Astrocyte (in vitro differentiated cells and primary cell): ENCODE data around the gene TTLL9. TPM values are rescaled to one million over a fixed set of nuclear protein-coding genes. Genes with fewer than 3 reads are reported as not detected.

Experiments used
- DNase-seq: peaks from one replicate; pipeline ENCODE4 v3.0.0-alpha.2; 2010; ENCODE audit warnings: low read depth
- FAIRE-seq: peaks from 2 replicates; lab custom pipeline; 2011; peaks lifted over from hg19 to GRCh38; lab: Jason Lieb, UNC
- H2AFZ ChIP-seq: 2 replicates; pipeline ENCODE4 v1.6.0; 2012; ENCODE audit warnings: low read depth, low read length, inconsistent platforms
- H3K27ac ChIP-seq: 2 replicates; pipeline ENCODE4 v1.5.1; 2011; ENCODE audit warnings: low read depth, low read length, inconsistent platforms
- H3K27me3 ChIP-seq: 2 replicates; pipeline ENCODE4 v1.6.0; 2011; ENCODE audit warnings: low read length, inconsistent platforms; ENCODE audit not compliant: insufficient read depth
- H3K36me3 ChIP-seq: 2 replicates; pipeline ENCODE4 v1.5.1; 2011; ENCODE audit warnings: low read length, inconsistent platforms; ENCODE audit not compliant: insufficient read depth
- H3K4me1 ChIP-seq: 2 replicates; pipeline ENCODE4 v1.5.1; 2011; ENCODE audit warnings: low read length, inconsistent platforms; ENCODE audit not compliant: insufficient read depth
- H3K4me2 ChIP-seq: 2 replicates; pipeline ENCODE4 v1.6.0; 2012; ENCODE audit warnings: low read length, inconsistent platforms
- H3K4me3 ChIP-seq: 2 replicates; pipeline ENCODE4 v1.5.1; 2011; ENCODE audit warnings: low read depth, mild to moderate bottlenecking, low read length, inconsistent platforms; ENCODE audit not compliant: insufficient read depth
- H3K79me2 ChIP-seq: 2 replicates; pipeline ENCODE4 v1.6.0; 2012; ENCODE audit warnings: mild to moderate bottlenecking, low read length, inconsistent platforms; ENCODE audit not compliant: insufficient read depth
- H3K9ac ChIP-seq: 2 replicates; pipeline ENCODE4 v1.6.0; 2012; ENCODE audit warnings: mild to moderate bottlenecking, low read length, inconsistent platforms
- H3K9me3 ChIP-seq: 2 replicates; pipeline ENCODE4 v1.5.1; 2012; ENCODE audit warnings: low read depth, mild to moderate bottlenecking, low read length, inconsistent platforms; ENCODE audit not compliant: insufficient read depth
- H4K20me1 ChIP-seq: 2 replicates; pipeline ENCODE4 v1.6.0; 2012; ENCODE audit warnings: low read length, inconsistent platforms; ENCODE audit not compliant: insufficient read depth
- H3K27ac Mint-ChIP-seq: one replicate; pipeline ENCODE4 v1.8.0; 2021; ENCODE audit warnings: mild to moderate bottlenecking, mixed read lengths; ENCODE audit not compliant: unreplicated experiment
- H3K27me3 Mint-ChIP-seq: one replicate; pipeline ENCODE4 v1.8.0; 2021; ENCODE audit warnings: low read depth, mixed read lengths; ENCODE audit not compliant: unreplicated experiment
- H3K36me3 Mint-ChIP-seq: one replicate; pipeline ENCODE4 v1.8.0; 2021; ENCODE audit warnings: low read depth, mixed read lengths; ENCODE audit not compliant: unreplicated experiment
- H3K4me1 Mint-ChIP-seq: one replicate; pipeline ENCODE4 v1.8.0; 2021; ENCODE audit warnings: low read depth, mixed read lengths; ENCODE audit not compliant: unreplicated experiment
- H3K4me3 Mint-ChIP-seq: one replicate; pipeline ENCODE4 v1.8.0; 2021; ENCODE audit warnings: mild to moderate bottlenecking, moderate library complexity, mixed read lengths; ENCODE audit not compliant: unreplicated experiment
- H3K9me3 Mint-ChIP-seq: one replicate; pipeline ENCODE4 v1.8.0; 2021; ENCODE audit warnings: mild to moderate bottlenecking, mixed read lengths; ENCODE audit not compliant: unreplicated experiment
- EZH2 ChIP-seq: IDR thresholded peaks from 2 replicates; pipeline ENCODE4 v1.6.1; 2012; ENCODE audit warnings: mild to moderate bottlenecking, low read length, inconsistent platforms; ENCODE audit not compliant: insufficient read depth
- total RNA-seq: library from RNA; stranded (reverse); gene quantifications from 2 replicates; pipeline ENCODE4 v1.2.1, GENCODE V29; 2021
- TF ChIP-seq, protein P1 (sequence below): IDR thresholded peaks from 2 replicates; pipeline ENCODE4 v1.5.1; 2011; ENCODE audit warnings: low read depth, mild to moderate bottlenecking, inconsistent platforms, low read length, moderate library complexity; ENCODE audit not compliant: insufficient read depth

TTLL9 gene
- total RNA-seq, 1 donor from 2014 or later: 0.41 TPM

- H3K27me3 Mint-ChIP-seq: peaks cover 5% of the 10 kb centered on the region
Measured at GRCh38 chr20:31906001-31906400, 35.6 kb downstream of the TTLL9 start.

DNA sequence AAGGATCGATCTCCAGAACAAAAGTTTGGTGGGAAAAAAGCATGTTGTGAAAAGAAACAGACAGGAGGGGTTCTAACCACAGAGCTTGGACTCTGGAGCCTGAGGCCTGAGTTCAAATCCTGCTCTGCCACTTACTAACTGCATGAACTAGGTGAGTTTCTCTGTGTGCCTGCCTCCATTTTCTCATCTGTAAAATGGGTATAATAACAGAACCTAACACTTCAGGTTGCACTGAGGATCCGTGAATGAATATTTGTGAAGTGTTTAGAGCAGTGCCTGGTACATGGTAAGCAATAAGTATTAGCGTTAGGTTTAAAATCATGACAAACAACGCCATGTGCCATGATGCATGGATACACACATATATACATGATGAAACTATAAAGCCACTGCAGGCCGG lies 36.6 kb downstream of the TTLL9 start:
- DNase-seq (no peak), FAIRE-seq (no peak)
- H3K4me3 ChIP-seq: no peak overlapping the region
- H3K4me3 Mint-ChIP-seq: no peak overlapping the region
- H3K27ac Mint-ChIP-seq: no peak overlapping the region
- H3K36me3 ChIP-seq: no peaks in the 10 kb centered on the region
- no peak for TF ChIP-seq EZH2
- TF ChIP-seq, protein P1, sequence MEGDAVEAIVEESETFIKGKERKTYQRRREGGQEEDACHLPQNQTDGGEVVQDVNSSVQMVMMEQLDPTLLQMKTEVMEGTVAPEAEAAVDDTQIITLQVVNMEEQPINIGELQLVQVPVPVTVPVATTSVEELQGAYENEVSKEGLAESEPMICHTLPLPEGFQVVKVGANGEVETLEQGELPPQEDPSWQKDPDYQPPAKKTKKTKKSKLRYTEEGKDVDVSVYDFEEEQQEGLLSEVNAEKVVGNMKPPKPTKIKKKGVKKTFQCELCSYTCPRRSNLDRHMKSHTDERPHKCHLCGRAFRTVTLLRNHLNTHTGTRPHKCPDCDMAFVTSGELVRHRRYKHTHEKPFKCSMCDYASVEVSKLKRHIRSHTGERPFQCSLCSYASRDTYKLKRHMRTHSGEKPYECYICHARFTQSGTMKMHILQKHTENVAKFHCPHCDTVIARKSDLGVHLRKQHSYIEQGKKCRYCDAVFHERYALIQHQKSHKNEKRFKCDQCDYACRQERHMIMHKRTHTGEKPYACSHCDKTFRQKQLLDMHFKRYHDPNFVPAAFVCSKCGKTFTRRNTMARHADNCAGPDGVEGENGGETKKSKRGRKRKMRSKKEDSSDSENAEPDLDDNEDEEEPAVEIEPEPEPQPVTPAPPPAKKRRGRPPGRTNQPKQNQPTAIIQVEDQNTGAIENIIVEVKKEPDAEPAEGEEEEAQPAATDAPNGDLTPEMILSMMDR: no peak
- H2AFZ ChIP-seq: no peak overlapping the region
- H4K20me1 ChIP-seq: no peaks in the 10 kb centered on the region
- H3K27ac ChIP-seq: no peak overlapping the region
- no peak overlapping the region for H3K4me2 ChIP-seq
- H3K4me1 ChIP-seq: no peaks in the 10 kb centered on the region
- no peaks in the 10 kb centered on the region for H3K79me2 ChIP-seq
- peaks cover 5% of the 10 kb centered on the region for H3K27me3 Mint-ChIP-seq
- no peaks in the 10 kb centered on the region for H3K9me3 Mint-ChIP-seq
- H3K27me3 ChIP-seq: no peaks in the 10 kb centered on the region
- no peaks in the 10 kb centered on the region for H3K36me3 Mint-ChIP-seq
- H3K4me1 Mint-ChIP-seq: no peaks in the 10 kb centered on the region
- H3K9ac ChIP-seq: no peak overlapping the region
- no peaks in the 10 kb centered on the region for H3K9me3 ChIP-seq

More at GRCh38 chr20:31906001-31906400, 35.6 kb downstream of the TTLL9 start:
- no peaks in the 10 kb centered on the region for H3K27me3 ChIP-seq
- Mint-ChIP-seq H3K4me3 (no peak overlapping the region), H3K27ac (no peak overlapping the region), H3K4me1 (no peaks in the 10 kb centered on the region), H3K9me3 (no peaks in the 10 kb centered on the region), H3K36me3 (no peaks in the 10 kb centered on the region)
- H3K4me1 ChIP-seq: no peaks in the 10 kb centered on the region
- no peak overlapping the region for H2AFZ ChIP-seq
- no peak overlapping the region for H3K27ac ChIP-seq
- no peak overlapping the region for H3K4me2 ChIP-seq
- H3K9ac ChIP-seq: no peak overlapping the region
- no peaks in the 10 kb centered on the region for H4K20me1 ChIP-seq
- no peaks in the 10 kb centered on the region for H3K79me2 ChIP-seq
- FAIRE-seq (no peak), DNase-seq (no peak)
- no peak overlapping the region for H3K4me3 ChIP-seq
- no peaks in the 10 kb centered on the region for H3K9me3 ChIP-seq
- TF ChIP-seq EZH2: no peak
- TF ChIP-seq, protein P1: no peak
- H3K36me3 ChIP-seq: no peaks in the 10 kb centered on the region

DNA sequence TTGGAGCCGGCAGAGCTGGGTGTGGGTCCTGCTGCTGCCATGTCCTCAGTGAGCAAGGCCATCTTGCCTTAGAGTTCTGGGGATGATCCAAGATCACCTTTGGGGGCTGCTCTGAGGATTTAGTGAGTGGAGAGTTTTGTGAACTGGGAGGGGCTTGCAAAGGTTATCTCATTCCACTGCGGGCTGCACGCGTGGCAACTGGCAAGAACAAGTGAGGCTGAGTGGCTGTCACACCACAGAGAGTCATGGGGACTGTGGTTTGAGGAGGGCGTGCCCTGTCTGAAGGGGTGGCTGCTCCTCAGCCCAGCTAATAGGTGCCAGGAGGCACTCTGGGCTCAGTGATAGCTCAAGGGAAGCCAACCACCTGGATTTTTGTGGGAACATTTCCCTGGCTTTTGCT lies 37.6 kb downstream of the TTLL9 start:
- Histone ChIP-seq H3K9me3 (no peaks in the 10 kb centered on the region), H3K4me1 (no peaks in the 10 kb centered on the region), H3K79me2 (no peaks in the 10 kb centered on the region), H3K27me3 (no peaks in the 10 kb centered on the region), H3K27ac (no peak overlapping the region), H3K36me3 (no peaks in the 10 kb centered on the region), H4K20me1 (no peaks in the 10 kb centered on the region), H3K4me3 (no peak overlapping the region), H2AFZ (no peak overlapping the region), H3K9ac (no peak overlapping the region), H3K4me2 (no peak overlapping the region)
- FAIRE-seq: no peak
- H3K4me3 Mint-ChIP-seq: no peak overlapping the region
- TF ChIP-seq, protein P1: no peak
- TF ChIP-seq EZH2: no peak
- no peak overlapping the region for H3K27ac Mint-ChIP-seq
- peaks cover 8% of the 10 kb centered on the region for H3K27me3 Mint-ChIP-seq
- no peaks in the 10 kb centered on the region for H3K9me3 Mint-ChIP-seq
- H3K36me3 Mint-ChIP-seq: no peaks in the 10 kb centered on the region
- DNase-seq: no peak
- no peaks in the 10 kb centered on the region for H3K4me1 Mint-ChIP-seq
